Activated B cell treated with CpG ODN at 0.5 μM for 24 hours (primary cell): ENCODE data around the gene TBC1D30. TPM values are rescaled to one million over a fixed set of nuclear protein-coding genes. Genes with fewer than 3 reads are reported as not detected.

Experiments
- ATAC-seq: fragments of 200-7000 bp; cut with Tn5 transposase; one replicate; pipeline ENCODE4 v1.10.0; 2021; ENCODE audit warnings: low read depth, mild to moderate bottlenecking, moderate library complexity
- CTCF ChIA-PET: fragments of 350-600 bp; sonication (Branson Sonifier 250); formaldehyde crosslinking; loops from one replicate; lab custom pipeline; 2021; ENCODE audit warnings: antibody characterized with exemption; lab: Charles Lee
- POLR2A ChIA-PET: fragments of 350-600 bp; sonication (Branson Sonifier 250); formaldehyde crosslinking; loops from one replicate; lab custom pipeline; 2021; ENCODE audit warnings: antibody characterized with exemption; lab: Charles Lee
- DNase-seq: peaks from one replicate; pipeline ENCODE4 v3.0.0; 2022
- H3K27ac Mint-ChIP-seq: one replicate; pipeline ENCODE4 v1.8.0; 2020; ENCODE audit warnings: mixed read lengths
- H3K27me3 Mint-ChIP-seq: one replicate; pipeline ENCODE4 v1.8.0; 2021; ENCODE audit warnings: mixed read lengths
- H3K36me3 Mint-ChIP-seq: one replicate; pipeline ENCODE4 v1.8.0; 2021; ENCODE audit warnings: low read depth, mixed read lengths
- H3K4me1 Mint-ChIP-seq: one replicate; pipeline ENCODE4 v1.8.0; 2021; ENCODE audit warnings: mixed read lengths
- H3K4me3 Mint-ChIP-seq: one replicate; pipeline ENCODE4 v1.8.0; 2020; ENCODE audit warnings: mild to moderate bottlenecking, mixed read lengths
- H3K9me3 Mint-ChIP-seq: one replicate; pipeline ENCODE4 v1.8.0; 2020; ENCODE audit warnings: mixed read lengths
- CTCF ChIP-seq: fragments of 200-600 bp; IDR thresholded peaks from one replicate; pipeline ENCODE4 v1.8.0; 2022; ENCODE audit warnings: antibody characterized with exemption, mild to moderate bottlenecking
- intact Hi-C: fragments of 100-400 bp; cut with micrococcal nuclease; formaldehyde crosslinking; loops from one replicate; pipeline ENCODE4 v1.15.1; 2024
- total RNA-seq: library from RNA; stranded (reverse); gene quantifications from 2 replicates; pipeline ENCODE4 v1.2.3, GENCODE V29; 2022

TBC1D30 gene
- total RNA-seq, 1 donor from 2014 or later: 0.13 TPM

GRCh38 chr12:64806173-64806572 lies 18.3 kb upstream of the TBC1D30 start:
- TF ChIP-seq CTCF: no peak
- ChIA-PET POLR2A (no interaction called here), CTCF (interaction anchor here (1.7 kb wide), 1 partner anchor 10 kb away, joined by 5 read pairs; no protein-coding TSS in a partner anchor)
- no peak for ATAC-seq
- intact Hi-C loops: no loop called here
- H3K9me3 Mint-ChIP-seq: no peaks in the 10 kb centered on the region
- no peak for DNase-seq
- H3K27me3 Mint-ChIP-seq: peaks cover 30% of the 10 kb centered on the region
- H3K4me3 Mint-ChIP-seq: no peak overlapping the region
- H3K36me3 Mint-ChIP-seq: no peaks in the 10 kb centered on the region
- no peak overlapping the region for H3K27ac Mint-ChIP-seq
- no peaks in the 10 kb centered on the region for H3K4me1 Mint-ChIP-seq

- ATAC-seq (no peak), DNase-seq (no peak)
- Mint-ChIP-seq H3K4me3 (no peak overlapping the region), H3K4me1 (no peaks in the 10 kb centered on the region), H3K27ac (no peak overlapping the region), H3K9me3 (no peaks in the 10 kb centered on the region), H3K36me3 (no peaks in the 10 kb centered on the region), H3K27me3 (peaks cover 35% of the 10 kb centered on the region)
- POLR2A ChIA-PET: interaction anchor here (0.6 kb wide), 1 partner anchor 33 kb away, joined by 11 read pairs; no protein-coding TSS in a partner anchor
- no peak for TF ChIP-seq CTCF
- intact Hi-C loops: no loop called here
- CTCF ChIA-PET: interaction anchor here (1.7 kb wide), 1 partner anchor 11 kb away, joined by 5 read pairs; no protein-coding TSS in a partner anchor
Measured at GRCh38 chr12:64806593-64807460, 17.6 kb upstream of the TBC1D30 start.

GRCh38 chr12:64808110-64808509 lies 16.3 kb upstream of the TBC1D30 start:
- intact Hi-C loops: no loop called here
- H3K27me3 Mint-ChIP-seq: peaks cover 38% of the 10 kb centered on the region
- POLR2A ChIA-PET: no interaction called here
- TF ChIP-seq CTCF: no peak
- DNase-seq (no peak), ATAC-seq (no peak)
- CTCF ChIA-PET: no interaction called here
- H3K4me3 Mint-ChIP-seq: no peak overlapping the region
- no peaks in the 10 kb centered on the region for H3K9me3 Mint-ChIP-seq
- no peaks in the 10 kb centered on the region for H3K36me3 Mint-ChIP-seq
- no peaks in the 10 kb centered on the region for H3K4me1 Mint-ChIP-seq
- H3K27ac Mint-ChIP-seq: no peak overlapping the region

GRCh38 chr12:64810831-64811230 lies 13.6 kb upstream of the TBC1D30 start:
- Mint-ChIP-seq H3K27ac (no peak overlapping the region), H3K9me3 (no peaks in the 10 kb centered on the region), H3K27me3 (peaks cover 36% of the 10 kb centered on the region), H3K4me1 (no peaks in the 10 kb centered on the region), H3K36me3 (no peaks in the 10 kb centered on the region), H3K4me3 (no peak overlapping the region)
- TF ChIP-seq CTCF: no peak
- ChIA-PET CTCF (no interaction called here), POLR2A (no interaction called here)
- ATAC-seq (no peak), DNase-seq (no peak)
- intact Hi-C loops: no loop called here

GRCh38 chr12:64813723-64814122 lies 10.7 kb upstream of the TBC1D30 start:
- POLR2A ChIA-PET: no interaction called here

More at GRCh38 chr12:64813723-64814122, 10.7 kb upstream of the TBC1D30 start:
- TF ChIP-seq CTCF: no peak
- DNase-seq (no peak), ATAC-seq (no peak)
- Mint-ChIP-seq H3K27me3 (peaks cover 25% of the 10 kb centered on the region), H3K4me1 (no peaks in the 10 kb centered on the region), H3K4me3 (no peak overlapping the region), H3K27ac (no peak overlapping the region), H3K36me3 (no peaks in the 10 kb centered on the region), H3K9me3 (no peaks in the 10 kb centered on the region)
- intact Hi-C loops: no loop called here
- CTCF ChIA-PET: interaction anchor here (1.0 to 1.3 kb wide), 2 partner anchors 13 to 18 kb away, joined by 3 read pairs; no protein-coding TSS in a partner anchor
